GM23338 (cell line): ENCODE data around the gene ANKRD44. TPM values are rescaled to one million over a fixed set of nuclear protein-coding genes. Genes with fewer than 3 reads are reported as not detected.

ENCODE experiments used
- ATAC-seq: fragments of 200-7000 bp; cut with Tn5 transposase; 3 replicates; pipeline ENCODE4 v1.9.1; 2020
- DNase-seq: peaks from one replicate; pipeline ENCODE4 v3.0.0-alpha.2; 2015; ENCODE audit warnings: low spot score
- H2AFZ ChIP-seq: fragments of 200-600 bp; sonication (generic); 2 replicates; pipeline ENCODE4 v1.8.0; 2016; ENCODE audit warnings: antibody characterized with exemption, mild to moderate bottlenecking, moderate library complexity
- H3F3A ChIP-seq: fragments of 200-600 bp; sonication (generic); replicated peaks from 2 replicates; pipeline ENCODE4 v1.8.0; 2017; ENCODE audit warnings: antibody characterized with exemption, mixed run types, low read depth
- H3K27ac ChIP-seq: fragments of 200-600 bp; sonication (generic); 2 replicates; pipeline ENCODE4 v1.6.1; 2016; ENCODE audit warnings: low read depth
- H3K27me3 ChIP-seq: fragments of 200-600 bp; sonication (generic); 2 replicates; pipeline ENCODE4 v1.8.0; 2016; ENCODE audit warnings: mild to moderate bottlenecking, mixed run types, moderate library complexity; ENCODE audit not compliant: insufficient read depth
- H3K36me3 ChIP-seq: fragments of 200-600 bp; sonication (generic); 2 replicates; pipeline ENCODE4 v1.8.0; 2016; ENCODE audit warnings: mild to moderate bottlenecking; ENCODE audit not compliant: insufficient read depth
- H3K4me1 ChIP-seq: fragments of 200-600 bp; sonication (generic); 2 replicates; pipeline ENCODE4 v1.8.0; 2016; ENCODE audit warnings: mild to moderate bottlenecking, moderate library complexity; ENCODE audit not compliant: insufficient read depth
- H3K4me2 ChIP-seq: fragments of 200-600 bp; sonication (generic); 2 replicates; pipeline ENCODE4 v1.7.1; 2017; ENCODE audit warnings: mixed run types
- H3K4me3 ChIP-seq: fragments of 200-600 bp; sonication (generic); 2 replicates; pipeline ENCODE4 v1.6.1; 2016; ENCODE audit warnings: mixed run types
- H3K79me2 ChIP-seq: fragments of 200-600 bp; sonication (generic); replicated peaks from 2 replicates; pipeline ENCODE4 v1.8.0; 2017; ENCODE audit warnings: mild to moderate bottlenecking; ENCODE audit not compliant: insufficient read depth
- H3K9me2 ChIP-seq: fragments of 200-600 bp; sonication (generic); 2 replicates; pipeline ENCODE4 v1.8.0; 2017; ENCODE audit not compliant: insufficient read depth
- H4K20me1 ChIP-seq: fragments of 200-600 bp; sonication (generic); replicated peaks from 2 replicates; pipeline ENCODE4 v1.8.0; 2017; ENCODE audit warnings: mild to moderate bottlenecking; ENCODE audit not compliant: insufficient read depth
- H3K27ac Mint-ChIP-seq: 2 replicates; pipeline ENCODE4 v1.8.0; 2020; ENCODE audit warnings: inconsistent platforms, mild to moderate bottlenecking, moderate library complexity, mixed read lengths
- H3K27me3 Mint-ChIP-seq: 3 replicates; pipeline ENCODE4 v1.8.0; 2022; ENCODE audit warnings: low read depth, mild to moderate bottlenecking, moderate library complexity, mixed read lengths, inconsistent platforms; ENCODE audit not compliant: insufficient read depth, poor library complexity
- H3K36me3 Mint-ChIP-seq: 3 replicates; pipeline ENCODE4 v1.8.0; 2021; ENCODE audit warnings: low read depth, mild to moderate bottlenecking, inconsistent platforms, moderate library complexity, mixed read lengths
- H3K4me1 Mint-ChIP-seq: 3 replicates; pipeline ENCODE4 v1.8.0; 2020; ENCODE audit warnings: mild to moderate bottlenecking, inconsistent platforms, mixed read lengths
- H3K4me3 Mint-ChIP-seq: 3 replicates; pipeline ENCODE4 v1.8.0; 2021; ENCODE audit warnings: moderate library complexity, mild to moderate bottlenecking, inconsistent platforms, mixed read lengths
- H3K9me3 Mint-ChIP-seq: 3 replicates; pipeline ENCODE4 v1.8.0; 2020; ENCODE audit warnings: moderate library complexity, mild to moderate bottlenecking, inconsistent platforms, mixed read lengths
- CREB1 ChIP-seq: fragments of 250-450 bp; sonication (Bioruptor Pico); IDR thresholded peaks from 2 replicates; pipeline ENCODE4 v1.5.0; 2020; ENCODE audit warnings: low read depth, mild to moderate bottlenecking, moderate library complexity
- ETS1 ChIP-seq: IDR thresholded peaks from 2 replicates; pipeline ENCODE4 v1.6.1; 2016; ENCODE audit warnings: antibody characterized with exemption
- EZH2 ChIP-seq: fragments of 200-600 bp; sonication (generic); IDR thresholded peaks from one replicate; pipeline ENCODE4 v1.8.0; 2017; ENCODE audit warnings: antibody characterized with exemption, mild to moderate bottlenecking, low read depth; ENCODE audit not compliant: unreplicated experiment
- EZH2phosphoT487 ChIP-seq: fragments of 200-600 bp; sonication (generic); IDR thresholded peaks from one replicate; pipeline ENCODE4 v1.8.1; 2018; ENCODE audit warnings: antibody characterized with exemption; ENCODE audit not compliant: unreplicated experiment
- JUNB ChIP-seq: IDR thresholded peaks from one replicate; pipeline ENCODE4 v1.6.1; 2016; ENCODE audit warnings: antibody characterized with exemption; ENCODE audit not compliant: unreplicated experiment
- NANOG ChIP-seq: IDR thresholded peaks from 2 replicates; pipeline ENCODE4 v1.6.1; 2016; ENCODE audit warnings: antibody characterized with exemption, borderline replicate concordance
- POLR2AphosphoS5 ChIP-seq: IDR thresholded peaks from 2 replicates; pipeline ENCODE4 v1.6.1; 2016; ENCODE audit warnings: antibody characterized with exemption, low read depth
- REST ChIP-seq: IDR thresholded peaks from one replicate; pipeline ENCODE4 v1.6.1; 2018; ENCODE audit warnings: antibody characterized with exemption; ENCODE audit not compliant: unreplicated experiment
- STAT1 ChIP-seq: IDR thresholded peaks from one replicate; pipeline ENCODE4 v1.6.1; 2016; ENCODE audit warnings: antibody characterized with exemption; ENCODE audit not compliant: unreplicated experiment
- ZNF114 ChIP-seq: fragments of 250-450 bp; sonication (Bioruptor Pico); IDR thresholded peaks from 2 replicates; pipeline ENCODE4 v1.5.0; 2020; ENCODE audit warnings: mild to moderate bottlenecking, moderate library complexity
- ZNF331 ChIP-seq: fragments of 250-450 bp; sonication (Bioruptor Pico); IDR thresholded peaks from 2 replicates; pipeline ENCODE4 v1.5.0; 2020; ENCODE audit warnings: low read depth, mild to moderate bottlenecking, moderate library complexity
- polyA plus RNA-seq: library from polyadenylated mRNA; unstranded; fragments of >200 nt; fragmentation: Nextera tagmentation; extraction: Ambion mirVana; gene quantifications from 2 replicates; pipeline ENCODE4 v1.2.1, GENCODE V29; 2016
- total RNA-seq: library from RNA; depleted of rRNA; stranded (reverse); fragments of >200 nt; shearing (Covaris generic); gene quantifications from 2 replicates; pipeline ENCODE4 v1.2.3, GENCODE V29; 2014
- TF ChIP-seq, protein P1 (sequence below), 2 experiments: fragments of 200-600 bp in 1 of 2; sonication (generic) in 1 of 2; conservative IDR thresholded peaks; 2 replicates each; pipeline versions ENCODE4 v1.5.1 to v1.6.1; 2016 to 2017; ENCODE audit warnings: antibody characterized with exemption in 2 of 2, low read depth in 2 of 2, mild to moderate bottlenecking in 2 of 2, moderate library complexity in 1 of 2

ANKRD44 gene
- total and polyA plus RNA-seq, 2 experiments from 2014 or later: 0.44 to 0.56 TPM

DNA sequence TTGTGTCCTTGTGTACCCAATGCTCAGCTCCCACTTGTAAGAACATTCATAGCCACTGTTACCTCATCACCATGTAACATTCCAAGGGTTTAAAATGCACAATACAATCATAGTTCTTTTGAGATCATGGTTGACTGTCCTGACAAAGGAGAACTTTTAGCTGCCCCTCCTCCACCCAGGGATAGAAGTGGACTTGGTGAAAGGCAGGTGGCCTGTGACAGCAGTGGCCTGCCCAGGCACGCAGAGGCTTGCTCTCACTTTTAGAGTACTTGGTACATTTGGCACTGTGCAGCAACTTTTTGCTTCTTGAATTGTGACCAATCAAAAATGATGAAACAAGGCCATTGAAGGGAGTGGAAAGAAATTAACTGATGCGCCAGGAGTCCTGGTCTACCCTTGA, 108.7 kb downstream of the ANKRD44 start:
- H3K27me3 Mint-ChIP-seq: peaks cover 2% of the 10 kb centered on the region
- no peak for DNase-seq
- Histone ChIP-seq H3K36me3 (no peaks in the 10 kb centered on the region), H3K4me3 (no peak overlapping the region), H3K4me2 (no peak overlapping the region), H2AFZ (peak overlapping the region; percentile 47; the same call in 1 of the 2 replicates), H3K27me3 (no peaks in the 10 kb centered on the region), H3K4me1 (no peaks in the 10 kb centered on the region), H3K9me2 (no peaks in the 10 kb centered on the region), H3K79me2 (no peaks in the 10 kb centered on the region), H3K27ac (no peak overlapping the region), H4K20me1 (no peaks in the 10 kb centered on the region), H3F3A (no peaks in the 10 kb centered on the region)
- no peaks in the 10 kb centered on the region for H3K36me3 Mint-ChIP-seq
- H3K4me1 Mint-ChIP-seq: peaks cover 3% of the 10 kb centered on the region; the same call in 2 of the 3 replicates
- H3K9me3 Mint-ChIP-seq: no peaks in the 10 kb centered on the region
- H3K27ac Mint-ChIP-seq: no peak overlapping the region; the same call in 1 of the 2 replicates
- TF ChIP-seq JUNB: no peak
- TF ChIP-seq EZH2phosphoT487: no peak
- no peak for TF ChIP-seq STAT1
- TF ChIP-seq ZNF331 (CRISPR knock-in tag): no peak
- no peak for TF ChIP-seq NANOG
- TF ChIP-seq ETS1: no peak
- no peak for TF ChIP-seq EZH2
- no peak for TF ChIP-seq POLR2AphosphoS5
- no peak for TF ChIP-seq ZNF114 (CRISPR knock-in tag)
- TF ChIP-seq, protein P1, sequence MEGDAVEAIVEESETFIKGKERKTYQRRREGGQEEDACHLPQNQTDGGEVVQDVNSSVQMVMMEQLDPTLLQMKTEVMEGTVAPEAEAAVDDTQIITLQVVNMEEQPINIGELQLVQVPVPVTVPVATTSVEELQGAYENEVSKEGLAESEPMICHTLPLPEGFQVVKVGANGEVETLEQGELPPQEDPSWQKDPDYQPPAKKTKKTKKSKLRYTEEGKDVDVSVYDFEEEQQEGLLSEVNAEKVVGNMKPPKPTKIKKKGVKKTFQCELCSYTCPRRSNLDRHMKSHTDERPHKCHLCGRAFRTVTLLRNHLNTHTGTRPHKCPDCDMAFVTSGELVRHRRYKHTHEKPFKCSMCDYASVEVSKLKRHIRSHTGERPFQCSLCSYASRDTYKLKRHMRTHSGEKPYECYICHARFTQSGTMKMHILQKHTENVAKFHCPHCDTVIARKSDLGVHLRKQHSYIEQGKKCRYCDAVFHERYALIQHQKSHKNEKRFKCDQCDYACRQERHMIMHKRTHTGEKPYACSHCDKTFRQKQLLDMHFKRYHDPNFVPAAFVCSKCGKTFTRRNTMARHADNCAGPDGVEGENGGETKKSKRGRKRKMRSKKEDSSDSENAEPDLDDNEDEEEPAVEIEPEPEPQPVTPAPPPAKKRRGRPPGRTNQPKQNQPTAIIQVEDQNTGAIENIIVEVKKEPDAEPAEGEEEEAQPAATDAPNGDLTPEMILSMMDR (conservative IDR thresholded peaks at IDR 0.05; ENCODE audit: low read depth in 2 of 2): no peak
- TF ChIP-seq REST: no peak
- TF ChIP-seq CREB1: no peak
- ATAC-seq: no peak
- H3K4me3 Mint-ChIP-seq: no peak overlapping the region
